Measurements from ENCODE around the gene SPRTN. TPM values are rescaled to one million over a fixed set of nuclear protein-coding genes. Genes with fewer than 3 reads are reported as not detected.

Gene SPRTN
- total RNA-seq, 1 experiment from 2014 or later, result 14.9 TPM

- Histone ChIP-seq H3K27ac (ENCODE audit: low read depth, low read length) (no peak overlapping the region), H3K27me3 (ENCODE audit: insufficient read depth, low read length) (no peaks in the 10 kb centered on the region), H4K20me1 (ENCODE audit: insufficient read depth) (no peaks in the 10 kb centered on the region), H3K4me2 (ENCODE audit: low read length) (peak overlapping the region; percentile 83), H3K79me2 (ENCODE audit: insufficient read depth, low read length) (peaks cover 77% of the 10 kb centered on the region), H3K9me3 (ENCODE audit: control insufficient read depth in 1 of 2, insufficient read depth in 1 of 2, low read depth in 1 of 2, low read length in 2 of 2) (no peaks in the 10 kb centered on the region), H3K9me2 (ENCODE audit: insufficient read depth) (no peaks in the 10 kb centered on the region), H3K9ac (ENCODE audit: low read length) (peak overlapping the region; percentile 85; the same call in 1 of the 2 replicates), H3K4me3 (replicated peaks in 1 of 2; ENCODE audit: low read depth in 1 of 2, low read length in 2 of 2) (peak overlapping the region in 1 of 2 experiments; percentile 91; a peak in 1 of 4 replicates), H3K4me1 (ENCODE audit: control insufficient read depth in 1 of 2, insufficient read depth in 2 of 2, low read length in 2 of 2) (peaks cover 14 to 28% of the 10 kb centered on the region in 2 experiments; a peak in 3 of 4 replicates), H2AFZ (ENCODE audit: low read depth, low read length, poor library complexity, severe bottlenecking) (no peak overlapping the region), H3K36me3 (ENCODE audit: control insufficient read depth in 1 of 2, insufficient read depth in 2 of 2, low read length in 2 of 2) (peaks cover under 1 to 6% of the 10 kb centered on the region in 2 experiments; a peak in 2 of 4 replicates)
- POLR2A ChIA-PET, result no interaction called here
- DNase-seq (ENCODE audit: low read depth, low spot score), result no peak
- intact Hi-C loops (cut with micrococcal nuclease), result no loop called here
- CTCF ChIA-PET, result no interaction called here
- BruUV-seq (replicated peaks), result no TSS peak
- no peak for TF ChIP-seq CEBPB (IDR thresholded peaks at IDR 0.05; ENCODE audit: low read depth)
- TF ChIP-seq EZH2 (IDR thresholded peaks at IDR 0.05), result no peak
- TF ChIP-seq ELF1 (IDR thresholded peaks at IDR 0.05; ENCODE audit: borderline replicate concordance, low read depth), result no peak
- no peak for TF ChIP-seq SIN3A (IDR thresholded peaks at IDR 0.05; ENCODE audit: low read depth)
- TF ChIP-seq SRF (IDR thresholded peaks at IDR 0.05; ENCODE audit: low read depth), result no peak
- no peak for TF ChIP-seq EGR1 (IDR thresholded peaks at IDR 0.05; ENCODE audit: low read depth)
- TF ChIP-seq TCF7L2 (IDR thresholded peaks at IDR 0.05; ENCODE audit: borderline replicate concordance, extremely low read depth, insufficient read depth, insufficient read length), result no peak
- no peak for TF ChIP-seq ZFX (IDR thresholded peaks at IDR 0.05)
- no peak for TF ChIP-seq SP1 (IDR thresholded peaks at IDR 0.05; ENCODE audit: low read depth)
- TF ChIP-seq, protein P1, sequence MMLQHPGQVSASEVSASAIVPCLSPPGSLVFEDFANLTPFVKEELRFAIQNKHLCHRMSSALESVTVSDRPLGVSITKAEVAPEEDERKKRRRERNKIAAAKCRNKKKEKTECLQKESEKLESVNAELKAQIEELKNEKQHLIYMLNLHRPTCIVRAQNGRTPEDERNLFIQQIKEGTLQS (IDR thresholded peaks at IDR 0.05), result no peak
- no peak for TF ChIP-seq ZNF274 (IDR thresholded peaks at IDR 0.05; ENCODE audit: low read depth, low read length)
- no peak for TF ChIP-seq RAD21 (IDR thresholded peaks at IDR 0.05; ENCODE audit: low read depth)
- TF ChIP-seq JUND (IDR thresholded peaks at IDR 0.05), result no peak
- no peak for TF ChIP-seq POLR2A (IDR thresholded peaks at IDR 0.05; ENCODE audit: borderline replicate concordance, extremely low read depth, insufficient read depth, insufficient read length)
- TF ChIP-seq ZBTB33 (IDR thresholded peaks at IDR 0.05; ENCODE audit: extremely low read depth, insufficient replicate concordance, low read length), result no peak
- TF ChIP-seq MAX (IDR thresholded peaks at IDR 0.05), result no peak
- no peak for TF ChIP-seq POLR2AphosphoS5 (IDR thresholded peaks at IDR 0.05; ENCODE audit: low read depth, low read length)
- no peak for TF ChIP-seq CTCF (IDR thresholded peaks at IDR 0.05 in 2 of 3, conservative IDR thresholded peaks at IDR 0.05 in 1 of 3; ENCODE audit: borderline replicate concordance in 1 of 3, insufficient read depth in 1 of 3, low read depth in 2 of 3, low read length in 2 of 3)
- no peak for ATAC-seq
- RAD21 ChIA-PET (ENCODE audit: low non-redundant PET in 1 of 2, low total read pairs in 2 of 2, uncharacterized antibody in 2 of 2, unreplicated experiment in 2 of 2), result no interaction called here
Observed at GRCh38 chr1:231335663-231336602, 2.2 kb upstream of the SPRTN start.
